ENCODE results near the gene OSBPL8.
"Not testable (repeated sequence)": the region's sequence is repeated elsewhere in the genome, so short reads cannot be mapped to it uniquely, and the experiment has no call there.

Gene OSBPL8

GRCh38 chr12:76379261-76379660 is 180.3 kb downstream of the OSBPL8 start:
- TF ChIP-seq CTCF (IDR thresholded peaks at IDR 0.05; ENCODE audit: low read length), result no peak
- no peak for TF ChIP-seq EZH2 (IDR thresholded peaks at IDR 0.05; ENCODE audit: borderline replicate concordance, low read length)
- H3K27ac ChIP-seq (ENCODE audit: low read depth, low read length, poor library complexity, severe bottlenecking), result no peak overlapping the region
- H3K79me2 ChIP-seq (ENCODE audit: insufficient read depth, low read length), result no peaks in the 10 kb centered on the region
- no peaks in the 10 kb centered on the region for H3F3A ChIP-seq (ENCODE audit: insufficient read depth, low read length)
- H3K9me3 ChIP-seq (ENCODE audit: low read length), result no peaks in the 10 kb centered on the region
- no peaks in the 10 kb centered on the region for H3K27me3 ChIP-seq (ENCODE audit: insufficient read depth, low read length)
- H4K20me1 ChIP-seq (ENCODE audit: insufficient read depth, low read length), result no peaks in the 10 kb centered on the region
- H2AFZ ChIP-seq (ENCODE audit: low read length), result no peak overlapping the region
- peaks cover 39% of the 10 kb centered on the region for H3K36me3 ChIP-seq (ENCODE audit: insufficient read depth, low read length)
- no peak overlapping the region for H3K9ac ChIP-seq (ENCODE audit: low read length)
- no peaks in the 10 kb centered on the region for H3K4me1 ChIP-seq (ENCODE audit: insufficient read depth, low read length, severe bottlenecking)
- H3K9me2 ChIP-seq (ENCODE audit: low read depth, low read length), result no peaks in the 10 kb centered on the region
- no peak overlapping the region for H3K4me3 ChIP-seq (ENCODE audit: low read depth, low read length, poor library complexity, severe bottlenecking)
- H3K4me2 ChIP-seq (ENCODE audit: low read length), result no peak overlapping the region

GRCh38 chr12:76376876-76377275 is 182.7 kb downstream of the OSBPL8 start:
- H3K79me2 ChIP-seq (ENCODE audit: insufficient read depth, low read length); H3K9me2 ChIP-seq (ENCODE audit: low read depth, low read length); H3K27me3 ChIP-seq (ENCODE audit: insufficient read depth, low read length); H3K9me3 ChIP-seq (ENCODE audit: low read length); H4K20me1 ChIP-seq (ENCODE audit: insufficient read depth, low read length); H3F3A ChIP-seq (ENCODE audit: insufficient read depth, low read length); H3K4me2 ChIP-seq (ENCODE audit: low read length); H2AFZ ChIP-seq (ENCODE audit: low read length); H3K4me3 ChIP-seq (ENCODE audit: low read depth, low read length, poor library complexity, severe bottlenecking); H3K9ac ChIP-seq (ENCODE audit: low read length); H3K27ac ChIP-seq (ENCODE audit: low read depth, low read length, poor library complexity, severe bottlenecking); H3K4me1 ChIP-seq (ENCODE audit: insufficient read depth, low read length, severe bottlenecking): not testable (repeated sequence)
- peaks cover 48% of the 10 kb centered on the region for H3K36me3 ChIP-seq (ENCODE audit: insufficient read depth, low read length)

GRCh38 chr12:76375939-76376338 is 183.6 kb downstream of the OSBPL8 start:
- Histone ChIP-seq H3K79me2 (ENCODE audit: insufficient read depth, low read length) (no peaks in the 10 kb centered on the region), H3K4me2 (ENCODE audit: low read length) (no peak overlapping the region), H3F3A (ENCODE audit: insufficient read depth, low read length) (no peaks in the 10 kb centered on the region; the same call in 1 of the 2 replicates), H3K27ac (ENCODE audit: low read depth, low read length, poor library complexity, severe bottlenecking) (no peak overlapping the region), H4K20me1 (ENCODE audit: insufficient read depth, low read length) (no peaks in the 10 kb centered on the region), H3K4me3 (ENCODE audit: low read depth, low read length, poor library complexity, severe bottlenecking) (no peak overlapping the region), H3K27me3 (ENCODE audit: insufficient read depth, low read length) (no peaks in the 10 kb centered on the region), H3K9ac (ENCODE audit: low read length) (no peak overlapping the region), H3K9me2 (ENCODE audit: low read depth, low read length) (no peaks in the 10 kb centered on the region), H3K4me1 (ENCODE audit: insufficient read depth, low read length, severe bottlenecking) (no peaks in the 10 kb centered on the region), H3K9me3 (ENCODE audit: low read length) (no peaks in the 10 kb centered on the region), H2AFZ (ENCODE audit: low read length) (no peak overlapping the region), H3K36me3 (ENCODE audit: insufficient read depth, low read length) (peaks cover 51% of the 10 kb centered on the region)
- TF ChIP-seq EZH2 (IDR thresholded peaks at IDR 0.05; ENCODE audit: borderline replicate concordance, low read length) (no peak), CTCF (IDR thresholded peaks at IDR 0.05; ENCODE audit: low read length) (no peak)

GRCh38 chr12:76375470-76375869 is 184.1 kb downstream of the OSBPL8 start:
- no peak for TF ChIP-seq CTCF (IDR thresholded peaks at IDR 0.05; ENCODE audit: low read length)
- no peak for TF ChIP-seq EZH2 (IDR thresholded peaks at IDR 0.05; ENCODE audit: borderline replicate concordance, low read length)
- no peaks in the 10 kb centered on the region for H3K9me2 ChIP-seq (ENCODE audit: low read depth, low read length)
- H3K4me3 ChIP-seq (ENCODE audit: low read depth, low read length, poor library complexity, severe bottlenecking), result no peak overlapping the region
- no peaks in the 10 kb centered on the region for H3K27me3 ChIP-seq (ENCODE audit: insufficient read depth, low read length)
- no peaks in the 10 kb centered on the region; the same call in 1 of the 2 replicates for H3F3A ChIP-seq (ENCODE audit: insufficient read depth, low read length)
- no peaks in the 10 kb centered on the region for H3K9me3 ChIP-seq (ENCODE audit: low read length)
- H3K36me3 ChIP-seq (ENCODE audit: insufficient read depth, low read length), result peaks cover 56% of the 10 kb centered on the region
- H2AFZ ChIP-seq (ENCODE audit: low read length), result no peak overlapping the region
- H3K27ac ChIP-seq (ENCODE audit: low read depth, low read length, poor library complexity, severe bottlenecking), result no peak overlapping the region
- no peaks in the 10 kb centered on the region for H3K79me2 ChIP-seq (ENCODE audit: insufficient read depth, low read length)
- no peaks in the 10 kb centered on the region for H4K20me1 ChIP-seq (ENCODE audit: insufficient read depth, low read length)
- no peak overlapping the region for H3K4me2 ChIP-seq (ENCODE audit: low read length)
- H3K9ac ChIP-seq (ENCODE audit: low read length), result no peak overlapping the region
- no peaks in the 10 kb centered on the region for H3K4me1 ChIP-seq (ENCODE audit: insufficient read depth, low read length, severe bottlenecking)
